Fibroblast of villous mesenchyme (primary cell): ENCODE data around the gene IGFBP2. TPM values are rescaled to one million over a fixed set of nuclear protein-coding genes. Genes with fewer than 3 reads are reported as not detected.

Experiments used
- DNase-seq: peaks from one replicate; pipeline ENCODE4 v3.0.0-alpha.2; 2010; ENCODE audit warnings: low read depth
- H3K4me3 ChIP-seq: 2 replicates; pipeline ENCODE4 v1.5.1; 2011; ENCODE audit warnings: low read depth, mild to moderate bottlenecking, low read length
- total RNA-seq: library from RNA; depleted of rRNA; stranded (reverse); fragments of >200 nt; gene quantifications from 2 replicates; pipeline ENCODE4 v1.2.3, GENCODE V29; 2012
- TF ChIP-seq, protein P1 (sequence below): IDR thresholded peaks from 2 replicates; pipeline ENCODE4 v1.5.1; 2012; ENCODE audit warnings: low read depth, mild to moderate bottlenecking, low read length; ENCODE audit not compliant: insufficient read depth

The IGFBP2 gene
- total RNA-seq, 1 donor, result 15.5 TPM

DNA sequence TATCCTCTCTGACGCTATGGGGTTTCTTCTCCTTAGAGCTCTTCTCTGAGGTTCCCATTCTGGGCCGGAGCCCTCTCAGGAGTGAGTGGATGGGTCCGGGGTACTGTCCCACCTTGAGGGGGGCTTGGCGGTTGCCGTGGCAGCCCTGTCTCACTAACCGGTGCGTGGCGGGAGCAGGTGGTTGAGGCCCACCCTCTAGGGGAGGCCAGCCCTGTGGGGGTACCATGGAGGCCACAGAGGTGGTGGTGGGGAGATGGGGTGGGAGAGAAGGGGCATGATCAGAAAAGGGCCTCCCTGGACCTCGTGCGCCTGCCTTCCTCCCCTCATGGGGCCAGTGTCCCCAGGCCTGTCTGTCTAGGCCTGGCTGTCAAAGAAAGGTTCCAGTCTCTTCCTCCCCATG, 39.8 kb downstream of the IGFBP2 start:
- TF ChIP-seq, protein P1, sequence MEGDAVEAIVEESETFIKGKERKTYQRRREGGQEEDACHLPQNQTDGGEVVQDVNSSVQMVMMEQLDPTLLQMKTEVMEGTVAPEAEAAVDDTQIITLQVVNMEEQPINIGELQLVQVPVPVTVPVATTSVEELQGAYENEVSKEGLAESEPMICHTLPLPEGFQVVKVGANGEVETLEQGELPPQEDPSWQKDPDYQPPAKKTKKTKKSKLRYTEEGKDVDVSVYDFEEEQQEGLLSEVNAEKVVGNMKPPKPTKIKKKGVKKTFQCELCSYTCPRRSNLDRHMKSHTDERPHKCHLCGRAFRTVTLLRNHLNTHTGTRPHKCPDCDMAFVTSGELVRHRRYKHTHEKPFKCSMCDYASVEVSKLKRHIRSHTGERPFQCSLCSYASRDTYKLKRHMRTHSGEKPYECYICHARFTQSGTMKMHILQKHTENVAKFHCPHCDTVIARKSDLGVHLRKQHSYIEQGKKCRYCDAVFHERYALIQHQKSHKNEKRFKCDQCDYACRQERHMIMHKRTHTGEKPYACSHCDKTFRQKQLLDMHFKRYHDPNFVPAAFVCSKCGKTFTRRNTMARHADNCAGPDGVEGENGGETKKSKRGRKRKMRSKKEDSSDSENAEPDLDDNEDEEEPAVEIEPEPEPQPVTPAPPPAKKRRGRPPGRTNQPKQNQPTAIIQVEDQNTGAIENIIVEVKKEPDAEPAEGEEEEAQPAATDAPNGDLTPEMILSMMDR, result no peak
- H3K4me3 ChIP-seq, result no peak overlapping the region
- DNase-seq, result no peak

- TF ChIP-seq, protein P1, result no peak
- H3K4me3 ChIP-seq, result no peak overlapping the region
- no peak for DNase-seq
Measured at GRCh38 chr2:216673609-216674008, 40.4 kb downstream of the IGFBP2 start.

GRCh38 chr2:216674376-216674775, 41.2 kb downstream of the IGFBP2 start:
- DNase-seq, result no peak
- H3K4me3 ChIP-seq, result no peak overlapping the region
- TF ChIP-seq, protein P1, result no peak

GRCh38 chr2:216676630-216677029, 43.4 kb downstream of the IGFBP2 start:
- no peak overlapping the region for H3K4me3 ChIP-seq
- DNase-seq, result no peak
- TF ChIP-seq, protein P1, result no peak

DNA sequence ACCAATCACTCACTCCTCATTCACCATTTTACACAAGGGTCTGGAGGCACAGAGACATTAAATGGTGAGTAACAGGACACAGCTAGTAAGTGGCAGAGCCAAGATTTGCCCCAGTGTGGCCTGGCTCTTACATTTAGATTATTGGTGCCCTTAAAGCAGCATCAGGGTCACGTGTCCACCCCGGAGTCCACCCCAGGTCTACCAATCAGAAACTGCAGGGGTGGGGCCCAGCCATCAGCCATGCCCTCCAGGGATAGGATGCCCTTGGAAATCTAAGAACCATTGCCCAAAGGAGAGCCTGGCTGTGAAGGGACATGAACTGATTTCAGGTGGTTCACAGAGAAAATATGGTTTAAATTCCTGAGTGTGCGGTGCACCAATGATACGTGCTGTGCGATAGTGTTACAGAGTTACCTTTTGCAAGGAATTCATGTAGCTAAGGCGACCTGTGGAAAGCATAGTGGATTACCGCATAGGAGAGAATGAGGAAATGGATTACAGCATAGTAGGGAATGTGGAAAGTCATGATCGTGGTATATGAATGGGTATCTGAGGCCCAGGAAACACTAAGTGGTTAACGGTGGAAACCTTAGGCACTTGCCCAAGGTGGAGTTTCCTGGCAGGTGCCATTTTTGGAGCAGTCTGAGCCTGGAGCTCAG, 44.3 kb downstream of the IGFBP2 start:
- TF ChIP-seq, protein P1, result no peak
- DNase-seq, result no peak

DNA sequence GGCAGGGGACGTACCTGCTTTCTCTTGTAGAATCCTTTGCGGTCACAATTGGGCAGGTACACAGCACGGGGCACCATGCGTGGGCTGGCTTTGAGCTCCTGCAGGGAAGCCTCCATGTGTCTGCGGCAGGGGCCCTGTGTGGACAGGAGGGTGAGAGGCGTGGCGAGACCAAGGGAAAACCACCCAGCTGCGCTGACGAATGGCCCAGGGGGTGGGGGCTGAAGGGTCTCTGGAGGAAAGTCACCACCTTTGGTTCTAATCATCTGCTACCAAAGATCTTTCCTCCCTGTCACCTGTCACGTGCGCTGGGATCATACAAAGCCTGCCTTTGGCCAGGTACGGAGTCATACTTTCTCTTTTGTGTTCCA, 44.9 kb downstream of the IGFBP2 start:
- H3K4me3 ChIP-seq, result no peak overlapping the region
- TF ChIP-seq, protein P1, result no peak
- no peak for DNase-seq

More for the DNA sequence above, 44.3 kb downstream of the IGFBP2 start:
- H3K4me3 ChIP-seq, result no peak overlapping the region
